RPMI8226 (cell line): Measurements from ENCODE around the gene PAPOLA.

Experiments used
- DNase-seq: peaks from one replicate; pipeline ENCODE4 v3.0.0-alpha.2; 2015

The PAPOLA gene

GRCh38 chr14:96587823-96588385, 85.7 kb downstream of the PAPOLA start:
- no peak for DNase-seq

- DNase-seq = no peak
Observed at GRCh38 chr14:96588410-96589257, 86.5 kb downstream of the PAPOLA start.

GRCh38 chr14:96589577-96589976, 87.4 kb downstream of the PAPOLA start:
- no peak for DNase-seq

GRCh38 chr14:96590190-96590864, 88.1 kb downstream of the PAPOLA start:
- DNase-seq = no peak

- peak; percentile 44 for DNase-seq
Observed at GRCh38 chr14:96592591-96593386, 90.6 kb downstream of the PAPOLA start.

- no peak for DNase-seq
Observed at GRCh38 chr14:96594961-96595360, 92.8 kb downstream of the PAPOLA start.

GRCh38 chr14:96597680-96598079, 95.5 kb downstream of the PAPOLA start:
- no peak for DNase-seq

- no peak for DNase-seq
Observed at GRCh38 chr14:96598332-96598928, 96.2 kb downstream of the PAPOLA start.

- DNase-seq = no peak
Observed at GRCh38 chr14:96599076-96599475, 96.9 kb downstream of the PAPOLA start.

GRCh38 chr14:96602186-96602585, 100.0 kb downstream of the PAPOLA start:
- no peak for DNase-seq

GRCh38 chr14:96603350-96604255, 101.4 kb downstream of the PAPOLA start:
- no peak for DNase-seq

- no peak for DNase-seq
Observed at GRCh38 chr14:96614481-96614881, 112.3 kb downstream of the PAPOLA start.

GRCh38 chr14:96616161-96616721, 114.1 kb downstream of the PAPOLA start:
- DNase-seq = no peak
